HG02642 (cell line): ENCODE results near the gene BMX.

ENCODE experiments used
- ATAC-seq: cut with Tn5 transposase; IDR thresholded peaks from one replicate; pipeline ENCODE4 v1.9.1; 2021; ENCODE audit warnings: mild to moderate bottlenecking; ENCODE audit not compliant: unreplicated experiment, poor library complexity

The BMX gene

DNA sequence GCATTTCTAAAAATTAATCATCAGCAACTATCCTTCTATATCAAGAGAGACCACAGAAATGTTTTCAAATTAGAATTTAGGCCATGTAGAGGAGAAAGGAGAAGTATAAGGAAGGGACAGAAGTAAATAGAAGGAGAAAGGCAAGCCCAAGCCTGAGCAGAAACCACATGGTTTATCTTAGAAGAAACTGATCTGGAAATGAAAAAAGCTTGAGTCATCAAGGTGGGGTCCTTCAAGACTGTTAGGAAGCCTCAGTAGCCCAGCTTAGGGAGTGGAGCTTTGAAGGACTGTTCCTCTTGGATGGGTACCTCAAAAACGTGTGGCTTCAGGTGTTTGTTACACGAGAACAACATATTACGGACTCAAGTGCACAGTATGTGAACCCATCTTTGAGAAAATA is 4.5 kb downstream of the BMX start:
- no peak for ATAC-seq

DNA sequence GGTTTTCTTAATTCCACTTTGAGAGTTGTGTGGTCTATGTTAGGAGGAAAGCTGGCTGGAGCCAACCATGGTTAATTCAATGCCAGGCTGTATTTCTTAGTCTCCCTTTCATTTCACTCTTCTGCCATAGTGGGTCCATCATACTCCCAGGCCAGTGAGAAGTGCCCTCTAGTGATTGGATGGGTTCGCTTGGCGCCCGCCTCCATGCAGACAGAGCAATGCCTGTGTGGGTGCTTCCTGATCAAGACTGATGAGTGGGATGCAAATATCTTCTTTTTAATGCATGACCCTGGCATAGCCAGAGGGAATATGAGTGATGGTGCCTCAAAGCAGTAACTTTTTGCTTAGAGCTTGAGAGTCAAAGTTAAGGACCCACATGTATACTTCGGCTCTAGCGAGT is 6.4 kb downstream of the BMX start:
- ATAC-seq = no peak

DNA sequence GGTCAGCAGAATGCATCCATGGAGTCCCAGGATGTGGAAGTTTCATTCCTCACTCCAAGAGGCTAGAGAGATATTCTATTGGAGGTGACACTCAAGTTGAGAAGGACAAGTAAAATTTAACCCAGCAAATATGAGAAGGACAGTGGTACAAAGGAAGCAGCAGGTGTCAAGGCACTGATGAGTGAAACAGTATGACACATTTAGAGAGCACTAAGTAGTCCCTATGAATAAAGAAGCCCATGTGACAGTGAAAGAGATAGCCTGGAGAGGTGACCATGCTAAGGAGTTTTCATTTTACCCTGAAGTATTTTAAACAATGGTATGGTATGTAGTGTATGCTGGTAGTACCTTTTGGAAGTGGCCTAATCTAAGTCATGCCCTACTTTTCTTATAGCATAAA is 9.2 kb downstream of the BMX start:
- no peak for ATAC-seq

DNA sequence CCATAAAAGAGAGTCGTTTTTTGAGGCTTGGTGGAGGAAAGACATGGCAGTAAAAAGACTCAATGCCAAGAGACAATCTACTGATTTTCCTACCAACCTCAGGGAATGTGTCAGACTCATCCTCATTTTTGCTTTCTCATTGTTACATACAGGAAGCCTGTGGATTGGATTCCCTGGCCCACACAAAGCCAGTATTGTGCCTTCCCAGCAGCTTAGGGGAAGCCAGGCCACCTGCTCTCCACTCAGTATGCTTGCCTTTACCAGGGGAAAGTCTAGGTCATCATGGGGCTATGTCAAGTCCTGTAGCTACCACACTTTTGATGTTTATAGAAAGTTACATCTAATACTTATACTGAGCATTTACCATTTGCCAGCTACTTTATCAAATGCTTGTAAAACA is 11.0 kb downstream of the BMX start:
- ATAC-seq = no peak

DNA sequence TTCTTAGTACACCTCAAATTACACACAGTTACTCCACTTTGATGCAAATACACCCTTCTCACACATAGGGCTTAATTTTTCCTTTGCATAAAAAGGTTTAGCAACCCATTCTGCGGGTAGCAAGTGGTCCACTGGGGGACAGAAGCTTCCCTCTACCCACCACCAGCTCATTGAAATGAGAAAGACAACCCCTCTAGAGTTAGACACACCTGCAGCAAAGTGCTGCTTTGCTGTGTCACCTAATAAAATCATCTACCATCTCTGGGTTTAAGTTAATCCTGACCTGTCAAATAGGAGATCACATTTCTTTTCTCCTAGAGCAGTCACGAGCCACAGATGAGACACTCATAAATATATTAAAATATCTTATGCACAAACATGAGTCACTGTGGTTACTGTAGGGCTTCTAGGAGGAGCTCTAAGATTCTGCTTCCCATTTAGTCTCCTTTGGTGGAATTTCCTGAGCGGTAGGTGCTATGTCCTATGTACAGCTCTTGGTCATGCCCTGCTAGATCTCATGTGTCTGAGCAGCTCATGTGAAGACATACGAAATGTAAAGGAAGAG is 11.9 kb downstream of the BMX start:
- ATAC-seq = no peak

DNA sequence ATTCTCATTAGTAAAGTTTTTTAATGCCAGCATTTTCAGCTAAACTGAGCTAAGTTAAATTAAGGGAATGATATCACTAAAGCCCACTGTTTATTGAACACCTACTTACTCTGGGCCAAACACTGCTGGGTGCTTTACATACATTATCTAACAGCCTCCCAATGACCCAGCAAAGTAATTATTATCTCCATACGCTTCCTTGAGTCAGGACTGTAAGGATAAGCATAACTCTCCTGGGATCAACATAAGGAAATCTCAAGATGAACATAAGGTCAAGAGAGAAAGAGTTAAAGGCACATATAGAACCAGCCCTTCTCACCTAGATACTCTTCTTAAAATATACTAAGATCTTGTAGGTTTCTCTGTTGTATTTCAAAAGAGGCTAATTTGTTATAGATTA is 13.7 kb downstream of the BMX start:
- ATAC-seq = no peak

DNA sequence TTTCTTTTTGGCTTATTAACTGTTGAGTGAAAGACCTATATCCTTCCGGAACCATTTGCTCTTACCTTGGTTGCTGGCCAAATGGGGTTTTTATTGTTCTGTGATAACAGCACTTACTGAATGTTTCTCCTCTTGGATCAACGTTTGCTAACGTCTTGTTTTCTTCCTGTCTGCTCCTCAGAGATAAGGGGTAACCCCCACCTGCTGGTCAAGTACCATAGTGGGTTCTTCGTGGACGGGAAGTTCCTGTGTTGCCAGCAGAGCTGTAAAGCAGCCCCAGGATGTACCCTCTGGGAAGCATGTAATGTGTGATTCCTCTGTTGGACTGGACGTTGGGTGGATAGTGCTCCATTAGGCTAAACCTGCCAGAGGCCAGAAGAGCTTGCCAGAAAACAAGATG is 15.3 kb downstream of the BMX start:
- no peak for ATAC-seq

DNA sequence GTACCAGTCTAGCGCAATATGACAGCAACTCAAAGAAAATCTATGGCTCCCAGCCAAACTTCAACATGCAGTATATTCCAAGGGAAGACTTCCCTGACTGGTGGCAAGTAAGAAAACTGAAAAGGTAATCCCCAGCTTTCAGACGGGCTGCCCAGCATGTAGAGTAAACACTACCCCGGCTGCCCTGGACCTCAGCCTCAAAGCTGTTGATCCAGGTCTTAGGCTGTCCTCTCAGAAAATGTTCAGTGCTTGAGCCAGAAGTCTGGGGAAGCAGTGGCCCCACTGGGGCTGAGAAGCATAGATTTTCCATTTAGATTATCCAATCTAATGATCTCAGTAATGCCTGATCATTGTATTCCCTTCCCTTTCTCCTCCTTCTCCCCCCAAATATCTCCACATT is 21.9 kb downstream of the BMX start:
- ATAC-seq = no peak

DNA sequence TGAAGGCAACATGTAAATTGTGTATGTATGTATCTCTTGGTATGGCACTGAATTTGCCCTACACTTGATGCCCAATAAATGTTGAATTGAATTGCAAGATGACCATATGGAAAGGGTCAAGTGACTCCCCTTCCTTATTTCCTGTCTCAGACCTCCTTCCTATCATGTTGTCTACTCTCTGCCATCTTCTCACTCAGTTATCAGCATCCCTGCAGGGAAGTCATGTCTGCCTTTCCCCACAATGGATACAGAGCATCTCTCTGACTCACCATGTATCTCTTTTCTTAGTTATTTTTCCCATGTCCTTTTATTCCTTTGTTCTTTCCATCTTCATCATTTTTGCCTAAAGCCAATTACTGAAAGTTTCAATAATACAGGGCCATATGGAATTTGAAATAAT is 22.5 kb downstream of the BMX start:
- no peak for ATAC-seq

DNA sequence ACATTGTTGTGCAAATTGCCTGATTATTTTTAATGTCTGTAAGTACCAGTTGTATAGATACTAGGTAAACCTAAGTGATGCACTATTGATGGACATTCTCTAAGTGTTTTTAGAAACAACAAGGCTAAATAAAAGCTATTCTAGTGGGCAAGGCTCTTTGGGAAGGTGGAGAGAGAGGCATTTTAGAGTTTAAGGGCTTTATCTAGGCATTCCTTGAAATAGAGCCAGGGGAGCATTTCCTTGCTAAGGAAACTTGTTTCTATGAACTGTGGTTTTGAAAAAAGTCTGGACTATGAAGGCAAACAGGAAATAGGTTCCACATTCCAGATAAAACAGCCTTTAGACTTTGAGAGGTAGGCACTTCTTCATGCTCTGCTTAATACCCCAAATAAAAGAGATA is 23.8 kb downstream of the BMX start:
- ATAC-seq = no peak

DNA sequence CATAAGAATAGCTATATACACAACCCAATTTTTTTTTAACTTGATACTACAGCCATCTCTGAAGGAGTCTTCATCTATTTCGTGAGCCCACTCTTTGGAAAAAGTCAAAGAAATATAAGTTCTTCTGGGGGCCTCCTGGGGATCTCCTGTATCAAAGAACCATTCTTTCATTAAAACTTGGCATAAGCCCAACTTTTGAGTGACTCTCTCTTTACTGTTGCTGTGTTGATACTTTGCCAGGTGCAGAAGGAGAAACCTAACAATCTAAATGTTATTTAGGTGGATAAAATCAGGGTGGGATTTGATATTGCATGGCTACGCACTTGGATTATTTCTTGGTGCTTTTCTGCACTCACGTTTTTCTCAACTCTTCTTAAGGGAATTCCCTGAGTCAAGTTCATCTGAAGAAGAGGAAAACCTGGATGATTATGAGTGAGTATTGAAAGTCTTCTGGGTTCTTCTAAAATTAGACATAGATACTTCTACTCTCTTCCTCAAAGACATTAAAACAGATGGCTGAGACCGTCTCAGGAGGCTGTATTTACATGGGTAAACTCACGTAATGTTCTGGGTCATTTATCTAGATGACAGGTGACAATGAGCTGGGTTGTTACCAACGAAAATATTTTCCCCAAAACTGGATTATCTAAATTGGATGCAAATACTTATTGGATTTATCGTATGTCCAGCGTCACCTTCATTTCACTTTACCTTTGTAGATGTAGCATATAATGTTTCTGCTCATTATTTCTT is 25.2 kb downstream of the BMX start:
- no peak for ATAC-seq

DNA sequence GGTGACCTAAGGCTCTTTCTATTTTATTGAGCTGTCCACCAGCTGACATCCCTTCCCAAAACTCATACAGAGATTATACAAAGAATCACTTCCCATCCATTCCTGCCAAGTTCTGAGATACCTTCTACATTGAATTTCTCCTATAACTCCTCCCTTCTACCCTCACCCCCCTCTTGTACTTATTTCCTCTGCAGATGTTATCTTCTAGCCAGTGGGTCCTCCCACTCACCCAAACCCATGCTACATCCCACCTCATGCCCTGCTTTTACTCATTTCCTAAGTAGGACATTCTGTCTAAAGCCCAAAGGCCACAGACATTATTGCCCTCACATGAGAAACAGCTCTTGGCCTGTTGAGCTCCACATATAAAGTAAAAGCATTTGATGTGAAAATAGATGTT is 28.6 kb downstream of the BMX start:
- ATAC-seq = no peak

DNA sequence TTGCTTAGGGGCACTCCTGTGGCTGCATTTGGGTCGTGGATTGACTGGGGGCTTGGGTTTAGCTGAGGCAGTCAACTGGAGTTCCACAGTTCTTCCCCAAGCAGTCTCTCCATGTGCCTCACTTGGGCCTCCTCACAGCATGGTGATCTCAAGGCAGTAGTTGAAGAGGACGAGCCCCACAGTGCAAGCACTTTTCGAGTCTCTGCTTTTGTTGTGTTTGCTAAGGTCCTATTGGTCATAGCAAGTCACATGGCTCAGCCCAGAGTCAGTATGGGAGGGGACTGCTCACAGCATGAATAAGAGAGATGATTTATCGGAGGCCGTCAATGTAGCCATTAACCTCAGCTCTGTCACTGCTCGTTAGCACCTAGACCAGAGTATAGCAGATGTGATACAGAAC is 29.7 kb downstream of the BMX start:
- ATAC-seq = no peak

DNA sequence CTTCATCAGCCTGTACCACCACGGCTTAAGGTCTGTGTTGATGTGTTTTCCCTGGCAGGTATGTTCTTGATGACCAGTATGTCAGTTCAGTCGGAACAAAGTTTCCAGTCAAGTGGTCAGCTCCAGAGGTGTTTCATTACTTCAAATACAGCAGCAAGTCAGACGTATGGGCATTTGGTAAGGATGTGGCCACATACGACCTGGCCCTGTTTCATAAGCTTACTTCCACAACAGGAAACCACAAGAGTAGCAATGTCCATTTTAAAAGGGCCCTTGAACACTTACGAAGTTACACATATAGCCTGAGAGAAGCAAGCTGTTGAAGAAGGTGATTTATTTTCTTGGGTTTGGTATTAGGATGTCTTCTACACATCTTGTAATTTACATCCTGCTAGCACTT is 46.1 kb downstream of the BMX start:
- ATAC-seq = no peak

DNA sequence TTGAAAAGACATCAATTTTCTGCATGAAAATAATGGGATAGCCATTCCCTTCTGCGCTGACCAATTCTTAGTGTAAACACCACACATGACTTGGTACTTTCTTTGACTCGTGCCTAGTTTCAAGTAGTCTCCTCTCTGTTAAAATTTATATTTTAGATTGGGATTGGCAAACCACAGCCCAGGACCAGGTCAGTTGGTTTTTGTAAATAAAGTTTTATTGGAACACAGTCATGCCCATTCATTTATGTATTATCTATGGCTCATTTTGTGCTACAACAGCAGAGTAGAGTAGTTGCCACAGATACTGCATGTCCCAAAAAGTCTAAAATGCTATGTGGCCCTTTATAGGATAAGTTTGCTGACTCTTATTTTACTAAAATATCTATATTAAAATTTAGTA is 46.7 kb downstream of the BMX start:
- no peak for ATAC-seq

DNA sequence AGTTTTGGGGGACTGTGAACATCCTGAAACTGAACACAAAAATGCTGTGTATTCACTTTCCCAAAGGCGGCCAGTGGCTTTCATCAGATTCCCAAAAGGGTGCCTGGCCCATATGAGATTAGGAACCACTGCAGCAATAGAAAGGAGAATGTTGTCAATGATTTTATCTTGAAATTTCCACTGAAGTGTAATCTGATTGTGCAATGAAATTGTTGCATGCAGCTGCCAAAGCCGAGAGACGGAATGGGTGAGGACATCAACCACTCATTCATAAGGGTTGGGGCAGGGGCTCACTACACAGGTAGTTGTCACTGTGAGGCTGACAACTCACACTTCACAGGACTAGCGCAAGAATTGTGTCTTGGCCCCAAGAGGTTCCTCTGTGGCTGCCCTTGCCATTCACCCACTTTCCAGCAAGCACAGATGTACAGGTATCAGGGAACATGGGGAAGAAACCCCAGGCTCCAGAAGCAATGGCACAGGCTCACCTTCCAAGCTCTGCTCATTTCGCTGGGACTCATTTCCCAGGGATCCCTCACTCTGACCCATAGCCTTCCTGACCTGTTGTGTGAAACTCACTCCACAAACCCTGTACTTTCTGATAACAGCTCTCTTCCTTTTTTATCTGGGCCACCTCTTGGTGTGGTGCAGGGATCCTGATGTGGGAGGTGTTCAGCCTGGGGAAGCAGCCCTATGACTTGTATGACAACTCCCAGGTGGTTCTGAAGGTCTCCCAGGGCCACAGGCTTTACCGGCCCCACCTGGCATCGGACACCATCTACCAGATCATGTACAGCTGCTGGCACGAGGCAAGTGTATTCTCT is 48.8 kb downstream of the BMX start:
- no peak for ATAC-seq

DNA sequence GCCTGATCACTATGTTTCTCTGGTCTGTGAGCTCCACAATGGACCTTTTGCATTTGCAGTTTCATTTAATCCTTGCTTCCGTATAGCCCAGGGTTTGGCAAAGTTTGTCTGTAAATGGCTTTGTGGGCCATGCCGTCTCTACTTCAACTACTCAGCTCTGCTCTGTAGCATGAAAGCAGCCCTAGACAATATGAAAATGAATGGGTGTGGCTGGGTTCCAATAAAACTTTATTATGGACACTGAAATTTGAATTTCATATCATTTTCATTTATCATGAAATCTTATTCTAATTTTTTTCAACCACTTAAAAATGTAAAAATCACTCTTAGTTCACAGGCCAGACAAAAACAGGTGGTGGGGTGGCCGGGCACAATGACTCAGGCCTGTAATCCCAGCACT is 58.6 kb downstream of the BMX start:
- ATAC-seq = no peak

DNA sequence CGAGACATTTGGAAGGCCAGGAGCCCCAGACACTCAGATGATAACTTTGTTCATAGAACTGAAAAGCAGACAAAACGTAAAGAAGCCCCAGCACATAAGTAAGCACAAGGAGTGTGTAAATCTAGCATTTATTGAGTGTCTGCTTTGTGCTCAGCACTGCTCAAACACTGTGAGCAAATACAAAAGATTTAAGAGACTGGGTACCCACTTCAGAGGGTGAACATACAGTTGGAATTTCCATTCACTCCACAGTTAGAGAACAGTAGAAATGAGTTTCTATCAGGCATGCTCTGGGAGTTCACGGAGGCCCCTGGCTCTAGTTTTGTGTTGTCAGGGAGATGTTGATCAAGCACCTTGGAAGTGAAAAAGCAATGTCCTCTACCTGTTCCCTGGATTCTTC is 60.3 kb downstream of the BMX start:
- no peak for ATAC-seq

DNA sequence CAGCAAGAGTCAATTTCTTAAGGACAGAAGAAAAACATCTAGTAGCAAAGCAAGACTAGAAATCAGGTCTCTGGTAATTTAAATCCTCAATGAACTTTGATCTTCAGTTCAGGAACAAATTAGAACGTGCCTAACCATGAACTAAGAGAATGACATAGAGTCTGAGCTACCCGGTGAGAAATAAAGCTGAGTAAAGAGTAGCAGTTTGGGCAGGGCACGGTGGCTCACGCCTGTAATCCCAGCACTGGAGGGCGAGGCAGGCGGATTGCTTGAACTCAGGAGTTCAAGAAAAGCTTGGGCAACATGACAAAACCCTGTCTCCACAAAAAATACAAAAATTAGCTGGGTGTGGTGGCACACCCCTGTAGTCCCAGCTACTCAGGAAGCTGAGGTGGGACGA is 62.4 kb downstream of the BMX start:
- no peak for ATAC-seq

DNA sequence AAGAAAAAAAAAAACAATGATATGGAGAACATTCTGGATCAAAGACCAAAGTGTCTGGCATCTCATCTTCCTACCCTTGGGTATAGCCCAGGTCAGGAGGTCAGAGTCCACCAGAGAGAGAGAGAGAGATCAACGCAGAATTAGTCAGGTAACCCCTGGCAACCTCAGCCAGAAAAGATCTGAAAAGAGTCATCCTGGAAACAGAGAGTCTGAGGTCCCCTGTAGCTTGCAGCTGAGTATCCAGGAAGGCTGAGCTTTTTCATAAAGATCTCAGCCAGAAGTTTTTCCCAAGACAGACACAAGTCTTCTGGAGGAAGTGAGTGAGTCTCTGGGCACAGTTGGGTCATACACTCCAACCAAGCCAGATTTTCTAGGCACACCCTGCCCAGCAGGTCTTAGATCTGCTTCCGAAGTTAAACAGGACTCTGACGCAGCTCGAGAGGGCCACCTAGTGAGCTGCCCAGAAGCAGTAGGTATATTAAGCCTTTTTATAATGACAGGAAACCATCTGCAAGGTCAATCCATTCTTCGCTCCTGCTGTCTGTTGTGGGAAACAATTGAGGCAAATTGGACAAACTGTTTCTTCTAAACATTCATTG is 64.5 kb downstream of the BMX start:
- no peak for ATAC-seq

DNA sequence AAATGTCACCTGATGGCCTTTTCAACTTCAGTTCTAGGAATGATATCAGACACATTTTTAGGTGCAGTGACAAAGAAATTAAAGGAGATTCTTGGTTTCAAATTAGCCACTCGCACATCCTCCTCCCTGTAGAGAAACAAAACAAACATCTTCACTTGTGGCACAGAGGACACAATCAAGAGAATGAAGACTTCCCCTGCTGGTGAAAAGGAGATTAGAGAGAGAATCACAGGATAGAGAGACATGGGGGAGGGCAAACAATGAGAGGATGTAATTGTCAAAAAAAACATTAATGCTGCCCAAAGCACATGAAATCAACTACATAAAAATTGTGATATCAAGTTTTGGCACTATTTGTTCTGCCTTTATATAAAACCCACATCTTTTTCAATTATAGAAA is 65.6 kb downstream of the BMX start:
- ATAC-seq = no peak
